K562 (cell line): ENCODE data around the gene RIT2. TPM values are rescaled to one million over a fixed set of nuclear protein-coding genes. Genes with fewer than 3 reads are reported as not detected.

Source experiments
- ATAC-seq: fragments of 200-7000 bp; cut with Tn5 transposase; 3 replicates; pipeline ENCODE4 v1.9.1; 2020; ENCODE audit warnings: moderate library complexity
- BruUV-seq: library from RNA; stranded (reverse); fragments of 400-500 nt; replicated peaks from 2 replicates; lab custom pipeline; 2021; lab: Mats Ljungman, UMichigan
- CTCF ChIA-PET: fragments of 300-600 bp; formaldehyde crosslinking; extraction: SDS; loops from one replicate; lab custom pipeline; 2021; ENCODE audit warnings: low intra/inter-chr PET ratio; lab: Yijun Ruan, JAX
- POLR2A ChIA-PET: fragments of 300-600, 350-650 bp; sonication (Branson Sonifier 250); formaldehyde crosslinking; extraction: SDS; loops from one replicate; lab custom pipeline; 2021; ENCODE audit warnings: antibody characterized with exemption, inconsistent platforms; lab: Yijun Ruan, JAX
- DNase-seq, 4 experiments: peaks; one replicate each; pipeline versions ENCODE4 v3.0.0 to v3.0.0-alpha.2; 2011 to 2018; ENCODE audit warnings: low spot score in 3 of 4, mixed read lengths in 3 of 4; ENCODE audit errors: extremely low read depth in 1 of 4
- FAIRE-seq: peaks from 2 replicates; lab custom pipeline; 2011; peaks lifted over from hg19 to GRCh38; lab: Jason Lieb, UNC
- H2AFZ ChIP-seq: 2 replicates; pipeline ENCODE4 v1.6.0; 2011; ENCODE audit warnings: low read depth, low read length, control low read depth, inconsistent platforms
- H3K27ac ChIP-seq: fragments of 200-600 bp; 3 replicates; pipeline ENCODE4 v1.8.0; 2011; ENCODE audit warnings: low read depth, mild to moderate bottlenecking, control low read depth, inconsistent platforms, low read length, moderate library complexity, mixed read lengths; ENCODE audit errors: extremely low read depth
- H3K27me3 ChIP-seq, 2 experiments: fragments of 300-600 bp in 1 of 2; 2 replicates in 1 of 2; 3 replicates in 1 of 2; pipeline versions ENCODE4 v1.6.0 to v1.8.0; 2011; ENCODE audit warnings: inconsistent platforms in 2 of 2, low read length in 2 of 2, mild to moderate bottlenecking in 1 of 2, mixed read lengths in 1 of 2, moderate library complexity in 1 of 2; ENCODE audit not compliant: control insufficient read depth in 2 of 2, insufficient read depth in 2 of 2
- H3K36me3 ChIP-seq: fragments of 300-600 bp; 3 replicates; pipeline ENCODE4 v1.8.0; 2011; ENCODE audit warnings: mild to moderate bottlenecking, low read length, inconsistent platforms; ENCODE audit not compliant: control insufficient read depth, insufficient read depth
- H3K4me1 ChIP-seq, 2 experiments: fragments of 200-600 bp in 1 of 2; replicated peaks in 1 of 2; 2 replicates in 1 of 2; 3 replicates in 1 of 2; pipeline versions ENCODE4 v1.5.1 to v1.8.0; 2011; ENCODE audit warnings: inconsistent platforms in 2 of 2, low read length in 2 of 2, mild to moderate bottlenecking in 1 of 2, mixed read lengths in 1 of 2, moderate library complexity in 1 of 2; ENCODE audit not compliant: control insufficient read depth in 2 of 2, insufficient read depth in 2 of 2
- H3K4me2 ChIP-seq: 2 replicates; pipeline ENCODE4 v1.6.1; 2011; ENCODE audit warnings: low read length, control low read depth, inconsistent platforms, mixed read lengths; ENCODE audit not compliant: insufficient read depth
- H3K4me3 ChIP-seq: fragments of 200-600 bp; sonication (generic), shearing (Covaris generic); 2 replicates; pipeline ENCODE4 v1.5.1; 2016; ENCODE audit warnings: control low read depth, inconsistent platforms
- H3K79me2 ChIP-seq: fragments of 200-600 bp; 3 replicates; pipeline ENCODE4 v1.8.0; 2011; ENCODE audit warnings: low read length, inconsistent platforms; ENCODE audit not compliant: control insufficient read depth, insufficient read depth
- H3K9ac ChIP-seq, 2 experiments: 2 replicates each; pipeline versions ENCODE4 v1.6.0 to v1.6.1; 2011; ENCODE audit warnings: low read depth in 2 of 2, low read length in 2 of 2, control low read depth in 1 of 2, inconsistent platforms in 1 of 2, mild to moderate bottlenecking in 1 of 2, mixed read lengths in 1 of 2; ENCODE audit not compliant: insufficient read depth in 1 of 2
- H3K9me1 ChIP-seq: one replicate; pipeline ENCODE4 v1.6.0; 2011; ENCODE audit warnings: inconsistent platforms, mild to moderate bottlenecking, low read length, moderate library complexity; ENCODE audit not compliant: control insufficient read depth, insufficient read depth
- H3K9me3 ChIP-seq: replicated peaks from 2 replicates; pipeline ENCODE4 v1.5.1; 2011; ENCODE audit warnings: low read depth, low read length, inconsistent platforms; ENCODE audit not compliant: control insufficient read depth, insufficient read depth
- H4K20me1 ChIP-seq: replicated peaks from 2 replicates; pipeline ENCODE4 v1.6.1; 2011; ENCODE audit warnings: low read length, inconsistent platforms, mixed read lengths; ENCODE audit not compliant: control insufficient read depth, insufficient read depth
- BCLAF1 ChIP-seq, 2 experiments: fragments of 450-650 bp in 1 of 2; IDR thresholded peaks; 2 replicates each; pipeline ENCODE4 v1.6.1; 2011 to 2017; ENCODE audit warnings: low read depth in 2 of 2, antibody characterized with exemption in 1 of 2, borderline replicate concordance in 1 of 2, low read length in 1 of 2, mild to moderate bottlenecking in 1 of 2, mixed read lengths in 1 of 2; ENCODE audit not compliant: control insufficient read depth in 1 of 2
- CBX3 ChIP-seq, 2 experiments: IDR thresholded peaks; 1 replicate in 1 of 2; 2 replicates in 1 of 2; pipeline ENCODE4 v1.6.1; 2012; ENCODE audit warnings: inconsistent platforms in 2 of 2, low read length in 2 of 2, borderline replicate concordance in 1 of 2, control low read depth in 1 of 2
- CREB1 ChIP-seq, 2 experiments: sonication (generic) in 1 of 2; formaldehyde crosslinking in 1 of 2; IDR thresholded peaks; 2 replicates each; pipeline versions ENCODE4 v1.6.1 to v1.8.0; 2012 to 2022; ENCODE audit warnings: inconsistent platforms in 1 of 2, mild to moderate bottlenecking in 1 of 2, missing genetic modification reagents in 1 of 2, moderate library complexity in 1 of 2
- EWSR1 ChIP-seq: fragments of 450-650 bp; IDR thresholded peaks from 2 replicates; pipeline ENCODE4 v1.6.1; 2018; ENCODE audit warnings: borderline replicate concordance, mild to moderate bottlenecking, low read depth, moderate library complexity; ENCODE audit not compliant: partially characterized antibody
- FOXA1 ChIP-seq: fragments of 450-650 bp; IDR thresholded peaks from 2 replicates; pipeline ENCODE4 v1.6.1; 2016; ENCODE audit warnings: mild to moderate bottlenecking, borderline replicate concordance
- LARP7 ChIP-seq: fragments of 450-650 bp; IDR thresholded peaks from 2 replicates; pipeline ENCODE4 v1.6.1; 2016
- MITF ChIP-seq: IDR thresholded peaks from 2 replicates; pipeline ENCODE4 v1.6.1; 2014; ENCODE audit warnings: antibody characterized with exemption
- NEUROD1 ChIP-seq: fragments of 150-350 bp; IDR thresholded peaks from 2 replicates; pipeline ENCODE4 v1.6.1; 2014; ENCODE audit warnings: borderline replicate concordance, low read length, low read depth; ENCODE audit not compliant: partially characterized antibody
- PHF8 ChIP-seq: fragments of 200-600 bp; sonication (generic); IDR thresholded peaks from 2 replicates; pipeline ENCODE4 v1.6.1; 2012; ENCODE audit warnings: mixed run types, mild to moderate bottlenecking, inconsistent platforms, low read length, moderate library complexity, borderline replicate concordance
- PTRF ChIP-seq: fragments of 450-650 bp; IDR thresholded peaks from 2 replicates; pipeline ENCODE4 v1.6.1; 2016; ENCODE audit warnings: mild to moderate bottlenecking, missing genetic modification characterization, missing compliant biosample characterization
- PURB ChIP-seq: sonication (generic); formaldehyde crosslinking; IDR thresholded peaks from 2 replicates; pipeline ENCODE4 v1.9.0; 2021; ENCODE audit warnings: low read depth, mild to moderate bottlenecking, missing genetic modification reagents
- RBM15 ChIP-seq: fragments of 200-400 bp; formaldehyde crosslinking; IDR thresholded peaks from 2 replicates; pipeline ENCODE4 v1.6.1; 2018; ENCODE audit warnings: mild to moderate bottlenecking, low read length, moderate library complexity; ENCODE audit not compliant: insufficient read depth
- SETDB1 ChIP-seq: IDR thresholded peaks from one replicate; pipeline ENCODE4 v1.6.1; 2012; ENCODE audit warnings: low read length, control low read depth, inconsistent platforms
- ZNF134 ChIP-seq: fragments of 250-450 bp; sonication (Bioruptor Pico); conservative IDR thresholded peaks from 2 replicates; pipeline ENCODE4 v1.4.0; 2020
- WGBS: fragments of 100-300 bp; shearing (Covaris generic); methylation state at CpG from one replicate; pipeline ENCODE4 v1.1.6; 2016; ENCODE audit warnings: low coverage, mixed read lengths; ENCODE audit not compliant: insufficient coverage; ENCODE audit errors: missing lambda C conversion rate; 5-methylcytosine and 5-hydroxymethylcytosine counted together
- in situ Hi-C: fragments of 300-500 bp; cut with MboI; formaldehyde crosslinking; loops from 4 replicates; pipeline ENCODE4 v1.15.0; 2018; ENCODE audit warnings: inconsistent platforms, mixed read lengths
- intact Hi-C: fragments of 100-400 bp; cut with micrococcal nuclease; formaldehyde crosslinking; loops from 2 replicates; pipeline ENCODE4 v1.14.2; 2022
- polyA plus RNA-seq, 8 experiments: library from polyadenylated mRNA; depleted of rRNA in 4 of 8; stranded (reverse) in 5 of 8; unstranded in 3 of 8; fragments of >200 nt; fragmentation: Nextera tagmentation in 2 of 8; fragmentation: Illumina TruSeq in 1 of 8; extraction: Ambion mirVana in 2 of 8; extraction: Trizol in 1 of 8; gene quantifications; 2 replicates each; pipeline versions ENCODE4 v1.2.1 to v1.2.3, GENCODE V29; 2011 to 2014; ENCODE audit warnings: inconsistent platforms in 1 of 8, missing spikeins in 1 of 8
- total RNA-seq, 7 experiments: library from RNA; depleted of rRNA in 6 of 7; stranded (reverse); fragments of >200 nt in 6 of 7; fragmentation: Illumina TruSeq in 2 of 7; extraction: Trizol in 2 of 7; gene quantifications; 2 replicates each; pipeline versions ENCODE4 v1.2.1 to v1.2.3, GENCODE V29; 2011 to 2021; ENCODE audit warnings: low replicate concordance in 1 of 7
- TF ChIP-seq, protein P1 (sequence below): fragments of 150-350 bp; IDR thresholded peaks from 2 replicates; pipeline ENCODE4 v1.6.1; 2014; ENCODE audit warnings: low read depth, mild to moderate bottlenecking, low read length, borderline replicate concordance

Gene RIT2
- total and polyA plus RNA-seq, 9 of the 15 experiments (the other 6 are each of a cell fraction or from before 2014, with no cell fraction given) = not detected

- WGBS = 0% methylated on average over 2 of the region's 2 CpGs
- no peak for DNase-seq
- Histone ChIP-seq H3K36me3 (no peaks in the 10 kb centered on the region), H3K9me1 (no peaks in the 10 kb centered on the region), H3K4me3 (no peak overlapping the region), H3K4me2 (no peak overlapping the region), H3K9ac (no peak overlapping the region), H3K27ac (no peak overlapping the region), H4K20me1 (no peaks in the 10 kb centered on the region), H3K79me2 (no peaks in the 10 kb centered on the region), H3K9me3 (no peaks in the 10 kb centered on the region), H2AFZ (no peak overlapping the region), H3K27me3 (no peaks in the 10 kb centered on the region), H3K4me1 (no peaks in the 10 kb centered on the region)
- FAIRE-seq = no peak
- no peak for ATAC-seq
- ChIA-PET POLR2A (no interaction called here), CTCF (no interaction called here)
- in situ Hi-C loops (no loop called here), intact Hi-C loops (no loop called here)
- BruUV-seq = no TSS peak
- no peak for TF ChIP-seq ZNF134
- no peak for TF ChIP-seq MITF
- TF ChIP-seq PTRF (tag) = no peak
- no peak for TF ChIP-seq NEUROD1
- TF ChIP-seq LARP7 = no peak
- TF ChIP-seq SETDB1 = no peak
- no peak for TF ChIP-seq PURB (CRISPR knock-in tag)
- TF ChIP-seq CREB1 (IDR thresholded peaks at IDR 0.05) = no peak
- no peak for TF ChIP-seq CREB1 (CRISPR knock-in tag; IDR thresholded peaks at IDR 0.05)
- TF ChIP-seq RBM15 = no peak
- no peak for TF ChIP-seq PHF8
- TF ChIP-seq FOXA1 = no peak
- TF ChIP-seq, protein P1, sequence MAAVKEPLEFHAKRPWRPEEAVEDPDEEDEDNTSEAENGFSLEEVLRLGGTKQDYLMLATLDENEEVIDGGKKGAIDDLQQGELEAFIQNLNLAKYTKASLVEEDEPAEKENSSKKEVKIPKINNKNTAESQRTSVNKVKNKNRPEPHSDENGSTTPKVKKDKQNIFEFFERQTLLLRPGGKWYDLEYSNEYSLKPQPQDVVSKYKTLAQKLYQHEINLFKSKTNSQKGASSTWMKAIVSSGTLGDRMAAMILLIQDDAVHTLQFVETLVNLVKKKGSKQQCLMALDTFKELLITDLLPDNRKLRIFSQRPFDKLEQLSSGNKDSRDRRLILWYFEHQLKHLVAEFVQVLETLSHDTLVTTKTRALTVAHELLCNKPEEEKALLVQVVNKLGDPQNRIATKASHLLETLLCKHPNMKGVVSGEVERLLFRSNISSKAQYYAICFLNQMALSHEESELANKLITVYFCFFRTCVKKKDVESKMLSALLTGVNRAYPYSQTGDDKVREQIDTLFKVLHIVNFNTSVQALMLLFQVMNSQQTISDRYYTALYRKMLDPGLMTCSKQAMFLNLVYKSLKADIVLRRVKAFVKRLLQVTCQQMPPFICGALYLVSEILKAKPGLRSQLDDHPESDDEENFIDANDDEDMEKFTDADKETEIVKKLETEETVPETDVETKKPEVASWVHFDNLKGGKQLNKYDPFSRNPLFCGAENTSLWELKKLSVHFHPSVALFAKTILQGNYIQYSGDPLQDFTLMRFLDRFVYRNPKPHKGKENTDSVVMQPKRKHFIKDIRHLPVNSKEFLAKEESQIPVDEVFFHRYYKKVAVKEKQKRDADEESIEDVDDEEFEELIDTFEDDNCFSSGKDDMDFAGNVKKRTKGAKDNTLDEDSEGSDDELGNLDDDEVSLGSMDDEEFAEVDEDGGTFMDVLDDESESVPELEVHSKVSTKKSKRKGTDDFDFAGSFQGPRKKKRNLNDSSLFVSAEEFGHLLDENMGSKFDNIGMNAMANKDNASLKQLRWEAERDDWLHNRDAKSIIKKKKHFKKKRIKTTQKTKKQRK = no peak
- TF ChIP-seq EWSR1 = no peak
- no peak for TF ChIP-seq BCLAF1 (IDR thresholded peaks at IDR 0.05; ENCODE audit: borderline replicate concordance in 1 of 2, control insufficient read depth in 1 of 2, low read depth in 2 of 2, low read length in 1 of 2)
- TF ChIP-seq CBX3 (IDR thresholded peaks at IDR 0.05; ENCODE audit: borderline replicate concordance in 1 of 2, low read length in 2 of 2) = no peak
Measured at GRCh38 chr18:42801706-42802105, 313.8 kb downstream of the RIT2 start.
